Ascending aorta (tissue), 2 donors: ENCODE measurements around the gene SH2D3C. TPM values are rescaled to one million over a fixed set of nuclear protein-coding genes. Genes with fewer than 3 reads are reported as not detected.

Experiments used
- DNase-seq, 2 donors: peaks; one replicate each; pipeline ENCODE4 v3.0.0-alpha.2; 2019; ENCODE audit warnings: low spot score in 2 of 2
- H3K27ac ChIP-seq, 2 donors: fragments of 200-600 bp; sonication (generic); one replicate each; pipeline ENCODE4 v1.5.1; 2016 to 2017; ENCODE audit warnings: mild to moderate bottlenecking in 1 of 2
- H3K27me3 ChIP-seq: fragments of 200-600 bp; sonication (generic); one replicate; pipeline ENCODE4 v1.5.1; 2017
- H3K36me3 ChIP-seq, 2 donors: fragments of 200-600 bp; sonication (generic); one replicate each; pipeline ENCODE4 v1.5.1; 2016
- H3K4me1 ChIP-seq, 2 donors: fragments of 200-600 bp; sonication (generic); one replicate each; pipeline ENCODE4 v1.5.1; 2016 to 2017; ENCODE audit warnings: mild to moderate bottlenecking in 1 of 2
- H3K4me3 ChIP-seq, 2 donors: fragments of 200-600 bp; sonication (generic); one replicate each; pipeline ENCODE4 v1.5.1; 2016 to 2017; ENCODE audit warnings: mild to moderate bottlenecking in 1 of 2
- H3K9me3 ChIP-seq, 2 donors: fragments of 200-600 bp; sonication (generic); one replicate each; pipeline ENCODE4 v1.5.1; 2016
- CTCF ChIP-seq, 3 experiments: fragments of 200-600 bp in 2 of 3; fragments of 450-650 bp in 1 of 3; sonication (generic) in 2 of 3; IDR thresholded peaks; one replicate each; pipeline ENCODE4 v1.5.1; 2016 to 2019; ENCODE audit warnings: antibody characterized with exemption in 3 of 3, mild to moderate bottlenecking in 1 of 3, moderate library complexity in 1 of 3
- intact Hi-C: fragments of 100-400 bp; cut with DNase I; formaldehyde crosslinking; loops from one replicate; pipeline ENCODE4 v1.15.1; 2023
- total RNA-seq: library from RNA; depleted of rRNA; stranded (reverse); fragments of >200 nt; gene quantifications from one replicate; pipeline ENCODE4 v1.1.0, GENCODE V29; 2016

The SH2D3C gene
- total RNA-seq, 1 donor from 2014 or later, result 49.5 TPM

- peaks cover 2 to 11% of the 10 kb centered on the region in 2 donors for H3K4me1 ChIP-seq
- no peaks in the 10 kb centered on the region for H3K27me3 ChIP-seq
- no peak overlapping the region for H3K4me3 ChIP-seq
- no peaks in the 10 kb centered on the region for H3K36me3 ChIP-seq
- TF ChIP-seq CTCF (IDR thresholded peaks at IDR 0.05), result no peak
- H3K27ac ChIP-seq, result no peak overlapping the region
- intact Hi-C loops, result loop anchor here (5.0 kb wide), 1 partner anchor 211 kb away; no protein-coding TSS in a partner anchor
- DNase-seq, result no peak
- no peaks in the 10 kb centered on the region for H3K9me3 ChIP-seq
Measured at GRCh38 chr9:127723013-127723412, 55.5 kb downstream of the SH2D3C start.

GRCh38 chr9:127722055-127722745, 56.3 kb downstream of the SH2D3C start:
- H3K4me3 ChIP-seq, result no peak overlapping the region
- H3K27ac ChIP-seq, result no peak overlapping the region
- intact Hi-C loops, result loop anchor here (5.0 kb wide), 1 partner anchor 210 kb away; no protein-coding TSS in a partner anchor
- H3K36me3 ChIP-seq, result no peaks in the 10 kb centered on the region
- no peak for TF ChIP-seq CTCF (IDR thresholded peaks at IDR 0.05)
- no peaks in the 10 kb centered on the region for H3K27me3 ChIP-seq
- peaks cover 2 to 11% of the 10 kb centered on the region in 2 donors for H3K4me1 ChIP-seq
- no peak for DNase-seq
- H3K9me3 ChIP-seq, result no peaks in the 10 kb centered on the region

GRCh38 chr9:127721391-127721821, 57.1 kb downstream of the SH2D3C start:
- TF ChIP-seq CTCF (IDR thresholded peaks at IDR 0.05), result no peak
- Histone ChIP-seq H3K27me3 (no peaks in the 10 kb centered on the region), H3K4me1 (peaks cover 2 to 11% of the 10 kb centered on the region in 2 donors), H3K9me3 (no peaks in the 10 kb centered on the region), H3K27ac (no peak overlapping the region), H3K36me3 (no peaks in the 10 kb centered on the region), H3K4me3 (no peak overlapping the region)
- no peak for DNase-seq
- intact Hi-C loops, result loop anchor here (5.0 kb wide), 1 partner anchor 209 kb away; no protein-coding TSS in a partner anchor

- intact Hi-C loops, result loop anchor here (5.0 kb wide), 1 partner anchor 209 kb away; no protein-coding TSS in a partner anchor
- no peaks in the 10 kb centered on the region for H3K9me3 ChIP-seq
- H3K4me1 ChIP-seq, result peaks cover 2 to 15% of the 10 kb centered on the region in 2 donors
- no peak for DNase-seq
- no peak overlapping the region for H3K27ac ChIP-seq
- H3K4me3 ChIP-seq, result no peak overlapping the region
- H3K27me3 ChIP-seq, result no peaks in the 10 kb centered on the region
- TF ChIP-seq CTCF (IDR thresholded peaks at IDR 0.05), result no peak
- H3K36me3 ChIP-seq, result no peaks in the 10 kb centered on the region
Measured at GRCh38 chr9:127720865-127721227, 57.6 kb downstream of the SH2D3C start.

GRCh38 chr9:127720031-127720864, 58.2 kb downstream of the SH2D3C start:
- Histone ChIP-seq H3K36me3 (no peaks in the 10 kb centered on the region), H3K4me1 (peaks cover 2 to 15% of the 10 kb centered on the region in 2 donors), H3K4me3 (no peak overlapping the region), H3K27me3 (no peaks in the 10 kb centered on the region), H3K9me3 (no peaks in the 10 kb centered on the region), H3K27ac (no peak overlapping the region)
- TF ChIP-seq CTCF (IDR thresholded peaks at IDR 0.05), result no peak
- intact Hi-C loops, result loop anchor here (5.0 kb wide), 1 partner anchor 208 kb away; no protein-coding TSS in a partner anchor
- no peak for DNase-seq
